KBM-7 (cell line): ENCODE measurements around the gene CLPTM1.

Source experiments
- DNase-seq: peaks from one replicate; pipeline ENCODE4 v3.0.0-alpha.2; 2015
- in situ Hi-C: fragments of 300-500 bp; cut with MboI; formaldehyde crosslinking; loops from 2 replicates; pipeline ENCODE4 v1.14.3; 2020; ENCODE audit warnings: low sequenced_read_pairs, low pct_unique_long_range_greater_than_20kb, mixed read lengths

Gene CLPTM1

GRCh38 chr19:44931541-44931940 lies 23.6 kb upstream of the CLPTM1 start:
- in situ Hi-C loops, result no loop called here
- no peak for DNase-seq

GRCh38 chr19:44939668-44940067 lies 15.5 kb upstream of the CLPTM1 start:
- no peak for DNase-seq
- in situ Hi-C loops, result no loop called here

- no peak for DNase-seq
- in situ Hi-C loops, result no loop called here
These were observed 13.1 kb upstream of the CLPTM1 start, which contains the start of gene APOC4 for GRCh38 chr19:44942067-44942571. TSS of gene APOC4 (plus strand) at chr19:44942237. CDS start at chr19:44942278, 41 bp downstream.

- DNase-seq, result peak; percentile 83
- in situ Hi-C loops, result no loop called here
These were observed 11.4 kb upstream of the CLPTM1 start for GRCh38 chr19:44943801-44944249.

- in situ Hi-C loops, result no loop called here
- DNase-seq, result peak; percentile 87
These were observed 8.1 kb upstream of the CLPTM1 start for GRCh38 chr19:44947041-44947581.

GRCh38 chr19:44948237-44948636 lies 6.9 kb upstream of the CLPTM1 start:
- no peak for DNase-seq
- in situ Hi-C loops, result no loop called here

GRCh38 chr19:44948763-44949374 lies 6.3 kb upstream of the CLPTM1 start:
- in situ Hi-C loops, result no loop called here
- DNase-seq, result no peak

- DNase-seq, result no peak
- in situ Hi-C loops, result no loop called here
These were observed 5.6 kb upstream of the CLPTM1 start for GRCh38 chr19:44949550-44949949.

GRCh38 chr19:44951179-44952159 lies 3.7 kb upstream of the CLPTM1 start:
- in situ Hi-C loops, result no loop called here

GRCh38 chr19:44954278-44954648 lies 917 bp upstream of the CLPTM1 start:
- in situ Hi-C loops, result no loop called here
- DNase-seq, result no peak

More at GRCh38 chr19:44951179-44952159, 3.7 kb upstream of the CLPTM1 start:
- peak; percentile 65 for DNase-seq

GRCh38 chr19:44955505-44956439 lies 592 bp downstream of the CLPTM1 start:
- DNase-seq, result peak; percentile 12
- in situ Hi-C loops, result no loop called here

- no peak for DNase-seq
- in situ Hi-C loops, result no loop called here
These were observed 2.3 kb downstream of the CLPTM1 start for GRCh38 chr19:44957526-44957925.

- no peak for DNase-seq
- in situ Hi-C loops, result no loop called here
These were observed 2.9 kb downstream of the CLPTM1 start for GRCh38 chr19:44958090-44958489.

- in situ Hi-C loops, result no loop called here
- no peak for DNase-seq
These were observed 4.5 kb downstream of the CLPTM1 start for GRCh38 chr19:44959691-44960090.

- in situ Hi-C loops, result no loop called here
- DNase-seq, result no peak
These were observed 5.9 kb downstream of the CLPTM1 start for GRCh38 chr19:44960906-44961728.

- in situ Hi-C loops, result no loop called here
- no peak for DNase-seq
These were observed 6.6 kb downstream of the CLPTM1 start for GRCh38 chr19:44961821-44962220.

- no peak for DNase-seq
- in situ Hi-C loops, result no loop called here
These were observed 12.9 kb downstream of the CLPTM1 start for GRCh38 chr19:44968118-44968517.

GRCh38 chr19:44968670-44969069 lies 13.5 kb downstream of the CLPTM1 start:
- in situ Hi-C loops, result no loop called here

More at GRCh38 chr19:44968670-44969069, 13.5 kb downstream of the CLPTM1 start:
- no peak for DNase-seq
